Bronchial epithelial cell (primary cell): ENCODE measurements around the gene ALX4. TPM values are rescaled to one million over a fixed set of nuclear protein-coding genes. Genes with fewer than 3 reads are reported as not detected.

Source experiments
- DNase-seq: peaks from one replicate; pipeline ENCODE4 v3.0.0-alpha.2; 2010; ENCODE audit warnings: low read depth
- FAIRE-seq: peaks from 2 replicates; lab custom pipeline; 2011; peaks lifted over from hg19 to GRCh38; lab: Jason Lieb, UNC
- H3K27me3 ChIP-seq: 2 replicates; pipeline ENCODE4 v1.5.1; 2011; ENCODE audit warnings: low read length; ENCODE audit not compliant: control insufficient read depth, insufficient read depth
- H3K36me3 ChIP-seq: 2 replicates; pipeline ENCODE4 v1.5.1; 2011; ENCODE audit warnings: low read length; ENCODE audit not compliant: control insufficient read depth, insufficient read depth
- H3K4me3 ChIP-seq: 2 replicates; pipeline ENCODE4 v1.5.1; 2011; ENCODE audit warnings: mild to moderate bottlenecking, low read depth, low read length, control low read depth
- total RNA-seq: library from RNA; depleted of rRNA; stranded (reverse); fragments of >200 nt; gene quantifications from 2 replicates; pipeline ENCODE4 v1.2.1, GENCODE V29; 2014
- TF ChIP-seq, protein P1 (sequence below): IDR thresholded peaks from 2 replicates; pipeline ENCODE4 v1.5.1; 2011; ENCODE audit warnings: mild to moderate bottlenecking, moderate library complexity, low read length, control low read depth, inconsistent platforms; ENCODE audit not compliant: insufficient read depth, severe bottlenecking

Gene ALX4
- total RNA-seq, 1 donor from 2014 or later, result under 0.01 TPM

DNA sequence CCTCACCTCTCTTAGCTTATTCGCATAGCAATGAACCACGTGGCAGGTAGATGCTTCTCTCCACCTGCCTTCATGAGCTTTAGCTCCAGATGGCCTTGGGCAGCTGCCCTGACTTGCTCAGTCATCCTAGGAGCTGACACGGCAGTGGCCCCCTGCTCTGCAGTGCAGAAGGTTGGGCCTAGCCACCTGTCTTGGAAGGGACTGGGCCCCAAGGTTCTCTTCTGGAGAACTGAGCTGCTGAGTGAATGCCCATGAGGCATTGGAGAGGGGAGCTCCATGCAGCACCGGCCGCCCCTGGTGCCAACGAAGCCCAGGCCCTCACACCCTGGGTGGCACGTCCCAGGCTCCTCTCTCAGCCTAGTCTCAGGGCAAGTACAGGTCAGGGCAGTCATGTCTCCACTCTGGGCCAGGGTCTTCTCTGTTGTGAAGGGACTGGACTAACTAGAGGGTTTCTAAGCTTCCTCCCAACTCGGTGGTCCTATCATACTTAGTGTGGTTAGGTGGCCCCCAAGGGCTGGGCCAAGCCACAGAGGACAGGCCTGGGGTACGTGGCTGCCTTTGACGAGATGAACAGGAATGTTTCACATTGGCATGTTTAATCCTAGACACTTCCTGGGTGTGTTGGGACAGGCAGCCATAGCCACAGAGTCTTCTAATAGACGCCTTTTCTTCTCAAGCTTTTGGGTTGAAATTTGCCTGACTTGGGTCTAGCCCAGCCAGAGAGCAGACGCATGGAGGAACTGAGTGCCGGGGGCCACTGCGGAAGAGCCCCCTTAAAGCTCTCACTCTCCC lies 47.9 kb downstream of the ALX4 start:
- no peaks in the 10 kb centered on the region for H3K36me3 ChIP-seq
- FAIRE-seq (no peak), DNase-seq (peak; percentile 58)
- H3K27me3 ChIP-seq, result no peaks in the 10 kb centered on the region
- no peak overlapping the region for H3K4me3 ChIP-seq
- TF ChIP-seq, protein P1, sequence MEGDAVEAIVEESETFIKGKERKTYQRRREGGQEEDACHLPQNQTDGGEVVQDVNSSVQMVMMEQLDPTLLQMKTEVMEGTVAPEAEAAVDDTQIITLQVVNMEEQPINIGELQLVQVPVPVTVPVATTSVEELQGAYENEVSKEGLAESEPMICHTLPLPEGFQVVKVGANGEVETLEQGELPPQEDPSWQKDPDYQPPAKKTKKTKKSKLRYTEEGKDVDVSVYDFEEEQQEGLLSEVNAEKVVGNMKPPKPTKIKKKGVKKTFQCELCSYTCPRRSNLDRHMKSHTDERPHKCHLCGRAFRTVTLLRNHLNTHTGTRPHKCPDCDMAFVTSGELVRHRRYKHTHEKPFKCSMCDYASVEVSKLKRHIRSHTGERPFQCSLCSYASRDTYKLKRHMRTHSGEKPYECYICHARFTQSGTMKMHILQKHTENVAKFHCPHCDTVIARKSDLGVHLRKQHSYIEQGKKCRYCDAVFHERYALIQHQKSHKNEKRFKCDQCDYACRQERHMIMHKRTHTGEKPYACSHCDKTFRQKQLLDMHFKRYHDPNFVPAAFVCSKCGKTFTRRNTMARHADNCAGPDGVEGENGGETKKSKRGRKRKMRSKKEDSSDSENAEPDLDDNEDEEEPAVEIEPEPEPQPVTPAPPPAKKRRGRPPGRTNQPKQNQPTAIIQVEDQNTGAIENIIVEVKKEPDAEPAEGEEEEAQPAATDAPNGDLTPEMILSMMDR, result no peak

DNA sequence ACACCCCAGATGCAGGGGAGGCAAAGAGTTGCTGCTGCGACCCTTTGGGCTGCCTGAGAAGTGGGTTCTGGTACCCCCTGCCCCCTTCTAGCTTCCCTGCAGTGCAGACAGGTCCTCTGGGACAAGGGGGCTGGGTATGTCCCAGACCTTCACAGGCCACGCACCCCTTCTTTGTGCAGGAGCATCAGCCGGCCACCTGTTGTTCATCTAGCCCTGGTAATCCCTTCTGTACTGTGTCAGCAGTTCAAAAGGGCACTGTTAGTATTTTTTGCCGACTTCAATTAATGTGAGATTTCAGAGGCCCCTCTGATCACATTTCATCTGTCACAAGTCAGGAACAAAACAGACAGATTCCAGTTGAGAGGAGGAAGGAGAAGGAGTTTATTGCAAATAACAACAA lies 49.9 kb downstream of the ALX4 start:
- H3K4me3 ChIP-seq, result no peak overlapping the region
- FAIRE-seq, result no peak
- H3K36me3 ChIP-seq, result no peaks in the 10 kb centered on the region
- H3K27me3 ChIP-seq, result no peaks in the 10 kb centered on the region
- DNase-seq, result no peak
- TF ChIP-seq, protein P1, result no peak

DNA sequence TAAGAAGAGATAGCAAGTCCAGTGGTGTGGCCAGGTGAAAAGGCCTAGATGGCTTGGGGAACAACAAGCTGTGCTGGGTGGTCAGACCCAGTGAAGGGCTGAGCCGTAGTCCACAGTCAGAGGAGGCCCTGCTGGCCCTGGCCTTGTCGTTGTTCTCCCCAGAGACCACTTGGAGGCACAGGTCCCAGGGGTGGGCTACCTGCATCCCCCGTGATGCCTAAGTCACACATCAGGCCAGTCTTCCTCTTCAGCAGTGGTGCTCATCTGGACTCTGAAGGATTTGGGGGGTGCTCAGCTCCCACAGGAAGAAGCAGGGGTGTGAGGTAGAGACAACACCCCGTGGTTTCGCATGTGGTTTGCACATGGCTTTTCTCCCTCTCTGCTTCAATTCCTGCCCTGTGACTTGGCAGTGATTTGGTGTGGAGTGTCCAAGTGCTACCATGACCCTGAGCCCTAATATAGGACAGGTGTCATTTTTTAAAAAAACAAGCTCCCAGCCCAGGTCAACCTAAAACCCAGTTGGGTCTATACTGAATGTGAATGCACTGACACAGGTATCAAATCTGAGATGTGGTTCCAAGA lies 51.0 kb downstream of the ALX4 start:
- DNase-seq (no peak), FAIRE-seq (no peak)
- TF ChIP-seq, protein P1, result no peak
- Histone ChIP-seq H3K36me3 (no peaks in the 10 kb centered on the region), H3K4me3 (no peak overlapping the region), H3K27me3 (no peaks in the 10 kb centered on the region)

DNA sequence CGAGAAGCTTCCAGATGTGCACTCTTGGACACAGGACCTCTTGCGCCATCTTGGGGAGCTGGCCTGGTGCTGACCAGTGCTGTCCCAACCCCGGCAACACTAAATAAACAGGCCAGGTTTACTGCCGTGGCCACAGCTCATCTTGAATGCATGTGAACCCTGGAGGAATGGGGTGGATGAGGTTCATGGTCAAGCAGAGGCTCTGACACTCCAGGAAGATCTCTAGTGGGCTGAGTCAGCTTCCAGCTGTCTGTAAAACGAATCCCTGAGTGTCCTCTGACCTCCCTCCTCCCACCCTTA lies 51.8 kb downstream of the ALX4 start:
- FAIRE-seq (peak; percentile 55), DNase-seq (no peak)
- no peaks in the 10 kb centered on the region for H3K27me3 ChIP-seq
- H3K36me3 ChIP-seq, result no peaks in the 10 kb centered on the region
- TF ChIP-seq, protein P1, result no peak
- H3K4me3 ChIP-seq, result no peak overlapping the region

DNA sequence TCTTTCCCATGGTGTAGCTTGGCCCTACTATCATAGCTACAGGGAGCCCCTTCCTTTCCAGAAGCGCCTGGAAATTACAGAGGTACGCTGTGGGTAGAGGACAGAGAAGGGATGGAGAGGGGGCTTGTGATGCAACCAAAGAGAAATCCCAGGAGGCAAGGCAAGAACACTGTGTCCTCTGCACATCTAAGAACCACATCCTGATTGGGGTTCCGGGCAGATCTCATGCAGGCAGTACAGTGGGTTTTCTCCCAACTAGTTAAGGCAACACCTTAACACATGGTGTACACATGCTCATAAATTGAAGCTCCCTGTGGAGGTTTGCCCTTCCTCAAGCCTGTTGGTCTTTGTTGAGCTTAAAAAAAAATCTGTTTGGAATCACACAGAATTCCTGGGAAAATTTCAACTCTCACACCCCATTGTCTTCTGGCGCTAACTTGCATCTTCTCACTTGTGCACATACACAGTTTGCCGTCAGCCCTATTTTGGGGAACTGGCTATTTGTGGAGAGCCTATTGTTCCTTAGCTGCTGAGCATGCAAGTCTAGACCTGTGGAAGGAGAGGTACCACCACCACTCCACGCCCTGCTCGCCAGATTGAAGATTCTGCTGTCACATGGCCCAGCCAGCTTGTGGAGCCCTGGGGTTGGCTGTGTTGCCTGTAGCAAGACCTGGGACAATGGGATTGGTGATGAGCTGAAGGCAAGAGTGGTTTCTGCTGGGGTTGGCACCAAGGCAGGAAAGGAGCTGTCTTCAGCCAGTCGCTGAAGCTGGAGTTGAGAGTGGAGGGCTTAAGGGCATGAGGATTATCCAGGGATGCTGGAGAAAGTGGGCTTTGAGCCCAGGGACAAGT lies 52.4 kb downstream of the ALX4 start:
- TF ChIP-seq, protein P1, result no peak
- Histone ChIP-seq H3K36me3 (no peaks in the 10 kb centered on the region), H3K4me3 (no peak overlapping the region), H3K27me3 (no peaks in the 10 kb centered on the region)
- DNase-seq, result no peak
- FAIRE-seq, result no peak
